ENCODE data around the gene SLC38A8.

Gene SLC38A8

GRCh38 chr16:83973581-83974385 lies 68.8 kb downstream of the SLC38A8 start:
- Histone ChIP-seq H3K4me1 (ENCODE audit: control insufficient read depth in 1 of 2, insufficient read depth in 1 of 2, low read depth in 1 of 2, low read length in 1 of 2) (no peaks in the 10 kb centered on the region), H3K4me3 (ENCODE audit: low read depth in 1 of 2, low read length in 1 of 2) (no peak overlapping the region), H3K27me3 (peaks cover 70% of the 10 kb centered on the region), H3K36me3 (no peaks in the 10 kb centered on the region), H3K27ac (no peak overlapping the region), H3K9me3 (peaks cover 7% of the 10 kb centered on the region)
- no peak for TF ChIP-seq CTCF (IDR thresholded peaks at IDR 0.05)

- no peak for TF ChIP-seq CTCF (IDR thresholded peaks at IDR 0.05)
- no peaks in the 10 kb centered on the region for H3K36me3 ChIP-seq
- H3K27me3 ChIP-seq, result peaks cover 74% of the 10 kb centered on the region
- no peak overlapping the region for H3K4me3 ChIP-seq (ENCODE audit: low read depth in 1 of 2, low read length in 1 of 2)
- H3K27ac ChIP-seq, result no peak overlapping the region
- peaks cover 0 to 1% of the 10 kb centered on the region in 2 experiments for H3K4me1 ChIP-seq (ENCODE audit: control insufficient read depth in 1 of 2, insufficient read depth in 1 of 2, low read depth in 1 of 2, low read length in 1 of 2)
- H3K9me3 ChIP-seq, result peaks cover 3% of the 10 kb centered on the region
These were observed 69.5 kb downstream of the SLC38A8 start for GRCh38 chr16:83973077-83973476.

- no peak for TF ChIP-seq CTCF (IDR thresholded peaks at IDR 0.05)
- H3K27me3 ChIP-seq, result peaks cover 81% of the 10 kb centered on the region
- H3K4me3 ChIP-seq (ENCODE audit: low read depth in 1 of 2, low read length in 1 of 2), result no peak overlapping the region
- H3K27ac ChIP-seq, result no peak overlapping the region
- peaks cover 0 to 4% of the 10 kb centered on the region in 2 experiments for H3K4me1 ChIP-seq (ENCODE audit: control insufficient read depth in 1 of 2, insufficient read depth in 1 of 2, low read depth in 1 of 2, low read length in 1 of 2)
- H3K9me3 ChIP-seq, result no peaks in the 10 kb centered on the region
- H3K36me3 ChIP-seq, result no peaks in the 10 kb centered on the region
These were observed 70.2 kb downstream of the SLC38A8 start for GRCh38 chr16:83972256-83973008.

- H3K36me3 ChIP-seq, result no peaks in the 10 kb centered on the region
- peaks cover 0 to 4% of the 10 kb centered on the region in 2 experiments for H3K4me1 ChIP-seq (ENCODE audit: control insufficient read depth in 1 of 2, insufficient read depth in 1 of 2, low read depth in 1 of 2, low read length in 1 of 2)
- no peaks in the 10 kb centered on the region for H3K9me3 ChIP-seq
- peaks cover 88% of the 10 kb centered on the region for H3K27me3 ChIP-seq
- no peak overlapping the region for H3K27ac ChIP-seq
- TF ChIP-seq CTCF (IDR thresholded peaks at IDR 0.05), result no peak
- H3K4me3 ChIP-seq (ENCODE audit: low read depth in 1 of 2, low read length in 1 of 2), result no peak overlapping the region
These were observed 71.1 kb downstream of the SLC38A8 start for GRCh38 chr16:83971165-83972130.

- H3K27ac ChIP-seq, result no peak overlapping the region
- peaks cover 0 to 4% of the 10 kb centered on the region in 2 experiments for H3K4me1 ChIP-seq (ENCODE audit: control insufficient read depth in 1 of 2, insufficient read depth in 1 of 2, low read depth in 1 of 2, low read length in 1 of 2)
- H3K4me3 ChIP-seq (ENCODE audit: low read depth in 1 of 2, low read length in 1 of 2), result no peak overlapping the region
- peaks cover 80% of the 10 kb centered on the region for H3K27me3 ChIP-seq
- H3K36me3 ChIP-seq, result peaks cover 1% of the 10 kb centered on the region
- TF ChIP-seq CTCF (IDR thresholded peaks at IDR 0.05), result no peak
- H3K9me3 ChIP-seq, result no peaks in the 10 kb centered on the region
These were observed 72.2 kb downstream of the SLC38A8 start for GRCh38 chr16:83970430-83970815.
